ENCODE data around the gene STXBP6.

The STXBP6 gene

GRCh38 chr14:24868389-24868788 lies 181.6 kb downstream of the STXBP6 start:
- Histone ChIP-seq H3K36me3 (no peaks in the 10 kb centered on the region), H3K27me3 (no peaks in the 10 kb centered on the region), H3K9me3 (no peaks in the 10 kb centered on the region), H3K4me3 (ENCODE audit: low read depth, low read length) (no peak overlapping the region), H3K4me1 (no peaks in the 10 kb centered on the region)
- no peak for TF ChIP-seq CTCF (IDR thresholded peaks at IDR 0.05; ENCODE audit: low read depth, low read length)
- DNase-seq = no peak

DNA sequence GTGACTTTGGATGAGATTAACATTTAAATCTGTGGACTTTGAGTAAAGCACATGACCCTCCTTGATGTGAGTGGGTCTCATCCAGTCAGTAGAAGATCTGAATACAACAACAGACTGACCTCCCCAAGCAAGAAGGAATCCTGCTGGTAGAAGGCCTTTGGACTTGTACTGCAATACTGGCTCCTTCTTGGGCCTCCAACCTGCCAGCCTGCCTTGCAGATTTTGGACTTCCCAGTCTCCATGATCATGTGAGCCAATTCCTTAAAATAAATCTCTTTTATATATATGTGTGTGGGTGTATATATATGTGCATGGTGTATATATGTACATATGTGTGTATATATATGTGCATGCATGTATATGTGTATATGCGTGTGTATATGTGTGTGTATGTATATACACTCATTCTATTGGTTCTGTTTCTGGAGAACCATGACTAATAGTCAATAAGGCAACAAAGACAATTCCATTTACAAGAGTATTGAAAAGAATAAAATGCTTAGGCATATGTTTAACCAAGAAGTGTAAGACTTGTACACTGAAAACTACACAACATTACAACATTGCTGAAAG lies 183.8 kb downstream of the STXBP6 start:
- no peaks in the 10 kb centered on the region for H3K4me1 ChIP-seq
- H3K4me3 ChIP-seq (ENCODE audit: low read depth, low read length) = no peak overlapping the region
- no peaks in the 10 kb centered on the region for H3K27me3 ChIP-seq
- no peaks in the 10 kb centered on the region for H3K9me3 ChIP-seq
- no peaks in the 10 kb centered on the region for H3K36me3 ChIP-seq
- TF ChIP-seq CTCF (IDR thresholded peaks at IDR 0.05; ENCODE audit: low read depth, low read length) = no peak
- DNase-seq = no peak

- TF ChIP-seq CTCF (IDR thresholded peaks at IDR 0.05; ENCODE audit: low read depth, low read length) = no peak
- Histone ChIP-seq H3K27me3 (no peaks in the 10 kb centered on the region), H3K36me3 (no peaks in the 10 kb centered on the region), H3K4me3 (ENCODE audit: low read depth, low read length) (no peak overlapping the region), H3K9me3 (no peaks in the 10 kb centered on the region), H3K4me1 (no peaks in the 10 kb centered on the region)
- no peak for DNase-seq
Measured at GRCh38 chr14:24863968-24864684, 185.8 kb downstream of the STXBP6 start.

DNA sequence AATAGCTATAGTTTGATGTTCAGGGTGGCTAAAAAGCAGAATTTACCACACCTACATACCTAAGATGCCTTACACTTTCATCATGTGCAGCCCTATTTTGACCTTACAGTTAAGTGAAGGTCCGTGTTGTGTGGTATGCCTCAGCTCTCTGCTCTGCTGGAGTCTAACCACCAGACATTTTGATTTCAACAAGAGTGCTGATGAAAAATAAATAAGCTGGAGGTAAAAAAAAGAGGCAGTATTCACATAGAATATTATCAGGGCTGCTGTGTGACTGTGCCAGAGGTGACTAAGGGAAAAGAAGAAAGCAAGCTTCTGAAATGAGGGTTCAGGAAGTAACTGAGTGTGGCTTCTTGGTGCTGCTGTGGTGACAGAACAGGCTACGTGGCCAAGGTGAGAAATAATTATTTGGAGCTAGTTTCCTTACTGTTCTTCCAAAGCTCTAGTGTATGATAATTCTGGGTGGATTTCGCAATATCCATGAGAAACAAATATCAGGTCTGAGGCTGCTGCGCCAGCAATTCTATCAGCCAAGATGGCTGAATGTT lies 188.8 kb downstream of the STXBP6 start:
- DNase-seq = no peak
- no peaks in the 10 kb centered on the region for H3K9me3 ChIP-seq
- H3K27me3 ChIP-seq = no peaks in the 10 kb centered on the region
- no peaks in the 10 kb centered on the region for H3K4me1 ChIP-seq
- no peak overlapping the region for H3K4me3 ChIP-seq (ENCODE audit: low read depth, low read length)
- H3K36me3 ChIP-seq = no peaks in the 10 kb centered on the region
- TF ChIP-seq CTCF (IDR thresholded peaks at IDR 0.05; ENCODE audit: low read depth, low read length) = no peak

DNA sequence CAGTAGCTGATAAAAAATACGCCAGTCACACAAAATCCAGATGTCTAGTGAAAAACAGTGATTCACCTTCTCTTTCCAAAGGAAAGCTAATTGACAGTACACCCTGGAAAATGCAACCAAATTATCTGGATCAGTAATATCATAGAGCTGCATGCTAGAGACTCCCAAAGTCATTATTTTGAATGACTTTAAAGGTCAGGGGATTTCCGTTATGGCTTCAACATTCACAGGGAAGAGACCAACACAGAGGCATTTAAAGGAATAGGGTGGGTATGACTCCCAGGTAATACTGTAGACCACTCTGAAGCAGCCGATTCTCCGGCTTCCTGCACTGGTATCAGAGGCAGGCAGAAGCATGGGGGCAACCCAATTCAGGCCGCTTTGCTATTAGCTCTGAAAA lies 190.4 kb downstream of the STXBP6 start:
- no peak for DNase-seq
- no peaks in the 10 kb centered on the region for H3K4me1 ChIP-seq
- no peaks in the 10 kb centered on the region for H3K9me3 ChIP-seq
- no peaks in the 10 kb centered on the region for H3K27me3 ChIP-seq
- H3K4me3 ChIP-seq (ENCODE audit: low read depth, low read length) = no peak overlapping the region
- no peak for TF ChIP-seq CTCF (IDR thresholded peaks at IDR 0.05; ENCODE audit: low read depth, low read length)
- H3K36me3 ChIP-seq = no peaks in the 10 kb centered on the region

- no peaks in the 10 kb centered on the region for H3K9me3 ChIP-seq
- no peaks in the 10 kb centered on the region for H3K27me3 ChIP-seq
- DNase-seq = no peak
- TF ChIP-seq CTCF (IDR thresholded peaks at IDR 0.05; ENCODE audit: low read depth, low read length) = no peak
- H3K36me3 ChIP-seq = no peaks in the 10 kb centered on the region
- H3K4me3 ChIP-seq (ENCODE audit: low read depth, low read length) = no peak overlapping the region
- H3K4me1 ChIP-seq = no peaks in the 10 kb centered on the region
Measured at GRCh38 chr14:24858684-24859083, 191.3 kb downstream of the STXBP6 start.

All from BE2C (cell line).